ENCODE data around the gene SEPTIN5. TPM values are rescaled to one million over a fixed set of nuclear protein-coding genes. Genes with fewer than 3 reads are reported as not detected.

SEPTIN5 gene
- total and polyA plus RNA-seq, 9 of the 15 experiments (the other 6 are each of a cell fraction or from before 2014, with no cell fraction given): 0.03 to 195 (median 119) TPM

GRCh38 chr22:19761725-19762567 lies 47.6 kb downstream of the SEPTIN5 start:
- in situ Hi-C loops (cut with MboI): no loop called here
- FAIRE-seq (peak; percentile 48), DNase-seq (ENCODE audit: extremely low read depth in 1 of 4, low spot score in 3 of 4) (peak in 3 of 4 experiments; percentile 62 to 70 (median 67)), ATAC-seq (peak; percentile 28)
- Histone ChIP-seq H3K4me3 (peak overlapping the region; percentile 36), H4K20me1 (replicated peaks; ENCODE audit: control insufficient read depth, insufficient read depth, low read length) (peaks cover 16% of the 10 kb centered on the region), H3K36me3 (ENCODE audit: control insufficient read depth, insufficient read depth, low read length) (peaks cover 8% of the 10 kb centered on the region; the same call in 1 of the 3 replicates), H3K79me2 (ENCODE audit: control insufficient read depth, insufficient read depth, low read length) (peaks cover 25% of the 10 kb centered on the region), H3K9me3 (replicated peaks; ENCODE audit: control insufficient read depth, insufficient read depth, low read depth, low read length) (no peaks in the 10 kb centered on the region), H2AFZ (ENCODE audit: low read depth, low read length) (peak overlapping the region; percentile 4), H3K9me1 (ENCODE audit: control insufficient read depth, insufficient read depth, low read length) (peaks cover 9% of the 10 kb centered on the region), H3K9ac (ENCODE audit: insufficient read depth in 1 of 2, low read depth in 2 of 2, low read length in 2 of 2) (peak overlapping the region; percentile 58 to 87), H3K27me3 (ENCODE audit: control insufficient read depth in 2 of 2, insufficient read depth in 2 of 2, low read length in 2 of 2) (peaks cover 11 to 33% of the 10 kb centered on the region in 2 experiments; a peak in 4 of 5 replicates), H3K4me1 (replicated peaks in 1 of 2; ENCODE audit: control insufficient read depth in 2 of 2, insufficient read depth in 2 of 2, low read length in 2 of 2) (peaks cover 15 to 93% of the 10 kb centered on the region in 2 experiments; a peak in 4 of 5 replicates), H3K27ac (ENCODE audit: extremely low read depth, low read depth, low read length) (peak overlapping the region; percentile 13; the same call in 2 of the 3 replicates), H3K4me2 (ENCODE audit: insufficient read depth, low read length) (peak overlapping the region; percentile 76)
- 55% methylated on average over 33 of the region's 33 CpGs for WGBS (ENCODE audit: insufficient coverage, low coverage, missing lambda C conversion rate)
- BruUV-seq (replicated peaks): no TSS peak
- intact Hi-C loops (cut with micrococcal nuclease): no loop called here
- ChIA-PET POLR2A (interaction anchor here (0.6 to 6.7 kb wide), 23 partner anchors 8 to 1257 kb away, joined by 3 to 78 read pairs (median 4); partner anchors contain the start of genes GNB1L and RTL10), CTCF (ENCODE audit: low intra/inter-chr PET ratio) (interaction anchor here (1.0 kb wide), 1 partner anchor 148 kb away, joined by 7 read pairs; no protein-coding TSS in a partner anchor)
- TF ChIP-seq FOXM1 (IDR thresholded peaks at IDR 0.05; ENCODE audit: low read depth) (no peak), FOXM1 (CRISPR knock-in tag; IDR thresholded peaks at IDR 0.05; ENCODE audit: low read depth) (no peak), TCF7L2 (IDR thresholded peaks at IDR 0.05; ENCODE audit: low read depth, low read length) (no peak; the same call in 1 of the 2 replicates), ARHGAP35 (IDR thresholded peaks at IDR 0.05; ENCODE audit: partially characterized antibody) (no peak), MAX (CRISPR knock-in tag; IDR thresholded peaks at IDR 0.05) (no peak), POLR2G (IDR thresholded peaks at IDR 0.05; ENCODE audit: low read depth, low read length) (no peak), SPI1 (IDR thresholded peaks at IDR 0.05; ENCODE audit: borderline replicate concordance, low read depth, low read length) (peak; percentile 3; the same call in 1 of the 2 replicates), SIN3A (IDR thresholded peaks at IDR 0.05; ENCODE audit: borderline replicate concordance in 2 of 2, control insufficient read depth in 1 of 2, low read depth in 2 of 2, low read length in 2 of 2) (peak in 1 of 2 experiments; percentile 46; a peak in 1 of 4 replicates), ZNF699 (CRISPR knock-in tag; IDR thresholded peaks at IDR 0.05; ENCODE audit: insufficient replicate concordance) (peak; percentile 20), ZBTB8A (IDR thresholded peaks at IDR 0.05; ENCODE audit: partially characterized antibody) (no peak), ZEB2 (IDR thresholded peaks at IDR 0.05) (no peak), ZHX1 (conservative IDR thresholded peaks at IDR 0.05; ENCODE audit: low read length) (no peak), HMBOX1 (IDR thresholded peaks at IDR 0.05) (no peak), NRF1 (conservative IDR thresholded peaks at IDR 0.05 in 1 of 2, IDR thresholded peaks at IDR 0.05 in 1 of 2) (0 out of 4 replicates have a peak, but pooled peaks of 1 of the 2 experiments have one; percentile 12), SMARCB1 (IDR thresholded peaks at IDR 0.05; ENCODE audit: insufficient read length, low read depth) (no peak), CCAR2 (IDR thresholded peaks at IDR 0.05; ENCODE audit: low read depth, low read length) (no peak), RBBP5 (IDR thresholded peaks at IDR 0.05; ENCODE audit: borderline replicate concordance, insufficient read depth, low read length, poor library complexity, severe bottlenecking) (peak; percentile 69)
